Activated CD4-positive, CD25-positive, alpha-beta regulatory T cell treated with anti-CD3 and anti-CD28 coated beads, Interleukin-2, amount 50 U/mL, for 16 hours (primary cell): Measurements from ENCODE around the gene SH3RF2.
"Not testable (repeated sequence)": the region's sequence is repeated elsewhere in the genome, so short reads cannot be mapped to it uniquely, and the experiment has no call there.

Experiments
- DNase-seq: peaks from one replicate; pipeline ENCODE4 v3.0.0-alpha.2; 2020; ENCODE audit warnings: low read depth, low spot score

Gene SH3RF2

GRCh38 chr5:146005723-146006122, 69.3 kb downstream of the SH3RF2 start:
- no peak for DNase-seq

GRCh38 chr5:146006470-146007190, 70.3 kb downstream of the SH3RF2 start:
- no peak for DNase-seq

GRCh38 chr5:146007270-146007669, 70.9 kb downstream of the SH3RF2 start:
- DNase-seq = no peak

GRCh38 chr5:146007989-146008388, 71.6 kb downstream of the SH3RF2 start:
- DNase-seq = no peak

GRCh38 chr5:146009020-146009419, 72.6 kb downstream of the SH3RF2 start:
- no peak for DNase-seq

GRCh38 chr5:146010447-146010846, 74.1 kb downstream of the SH3RF2 start:
- DNase-seq = not testable (repeated sequence)

GRCh38 chr5:146013761-146014160, 77.4 kb downstream of the SH3RF2 start:
- no peak for DNase-seq

GRCh38 chr5:146015001-146015400, 78.6 kb downstream of the SH3RF2 start:
- DNase-seq = no peak

- no peak for DNase-seq
Measured at GRCh38 chr5:146016764-146017484, 80.5 kb downstream of the SH3RF2 start.

GRCh38 chr5:146018514-146019375, 82.4 kb downstream of the SH3RF2 start:
- no peak for DNase-seq

GRCh38 chr5:146020100-146020499, 83.7 kb downstream of the SH3RF2 start:
- no peak for DNase-seq

- DNase-seq = no peak
Measured at GRCh38 chr5:146024034-146024433, 87.7 kb downstream of the SH3RF2 start.

- DNase-seq = no peak
Measured at GRCh38 chr5:146025114-146025680, 88.8 kb downstream of the SH3RF2 start.

GRCh38 chr5:146025681-146026080, 89.3 kb downstream of the SH3RF2 start:
- no peak for DNase-seq

GRCh38 chr5:146026307-146027010, 90.1 kb downstream of the SH3RF2 start:
- no peak for DNase-seq

GRCh38 chr5:146027751-146028150, 91.4 kb downstream of the SH3RF2 start:
- no peak for DNase-seq

- DNase-seq = no peak
Measured at GRCh38 chr5:146032911-146033310, 96.5 kb downstream of the SH3RF2 start.

- no peak for DNase-seq
Measured at GRCh38 chr5:146034127-146034526, 97.7 kb downstream of the SH3RF2 start.

GRCh38 chr5:146034605-146035004, 98.2 kb downstream of the SH3RF2 start:
- no peak for DNase-seq

GRCh38 chr5:146039420-146039819, 103.0 kb downstream of the SH3RF2 start:
- DNase-seq = no peak

GRCh38 chr5:146040527-146040926, 104.1 kb downstream of the SH3RF2 start:
- no peak for DNase-seq
